Left lung (tissue), 10 donors: Measurements from ENCODE around the gene SLC6A11. TPM values are rescaled to one million over a fixed set of nuclear protein-coding genes. Genes with fewer than 3 reads are reported as not detected.

Source experiments
- ATAC-seq: fragments of 200-7000 bp; cut with Tn5 transposase; one replicate; pipeline ENCODE4 v1.9.1; 2020; ENCODE audit warnings: moderate library complexity
- DNase-seq, 4 donors: peaks; one replicate each; pipeline ENCODE4 v3.0.0-alpha.2; 2013 to 2020
- H3K27ac ChIP-seq, 2 donors: fragments of 200-600 bp; sonication (generic) in 1 of 2; one replicate each; pipeline versions ENCODE4 v1.5.0 to v1.8.0; 2020 to 2021
- H3K27me3 ChIP-seq, 2 donors: fragments of 200-600 bp; sonication (generic) in 1 of 2; one replicate each; pipeline versions ENCODE4 v1.5.0 to v1.8.0; 2020 to 2021
- H3K36me3 ChIP-seq, 2 donors: fragments of 200-600 bp; sonication (generic) in 1 of 2; one replicate each; pipeline versions ENCODE4 v1.5.0 to v1.8.0; 2020 to 2021
- H3K4me1 ChIP-seq, 2 donors: fragments of 200-600 bp; one replicate each; pipeline ENCODE4 v1.8.0; 2021
- H3K4me3 ChIP-seq, 2 donors: fragments of 200-600 bp; sonication (generic) in 1 of 2; one replicate each; pipeline versions ENCODE4 v1.5.0 to v1.8.0; 2020 to 2021; ENCODE audit warnings: mild to moderate bottlenecking in 1 of 2
- H3K9me3 ChIP-seq, 2 donors: fragments of 200-600 bp; sonication (generic) in 1 of 2; one replicate each; pipeline versions ENCODE4 v1.5.0 to v1.8.0; 2020 to 2021
- intact Hi-C, 2 donors: fragments of 100-400 bp; cut with DNase I; formaldehyde crosslinking; loops; one replicate each; pipeline versions ENCODE4 v1.11.2 to v1.14.2; 2022
- polyA plus RNA-seq, 6 donors: library from polyadenylated mRNA; unstranded; fragments of 120-200 nt; gene quantifications; one replicate each; pipeline ENCODE4 v1.2.1, GENCODE V29; 2013; ENCODE audit not compliant: insufficient read length in 6 of 6
- total RNA-seq, 2 donors: library from RNA; stranded (reverse); fragmentation: NEBNext Ultra II Directional; extraction: Animal tissue kit (Norgen Biotek cat#: 25700); gene quantifications; one replicate each; pipeline ENCODE4 v1.2.1, GENCODE V29; 2021
- TF ChIP-seq, protein P1 (sequence below), 2 donors: fragments of 200-600 bp; sonication (generic) in 1 of 2; IDR thresholded peaks; one replicate each; pipeline versions ENCODE4 v1.5.0 to v1.8.0; 2021; ENCODE audit warnings: antibody characterized with exemption in 2 of 2
- donor health status: DM: no; HTN: yes; CAD: no.
- donor health status: DM: no; HTN: no; CAD: no.

Gene SLC6A11
- total and polyA plus RNA-seq, 8 donors = 0.07 to 0.31 (median 0.18) TPM; not detected in 2

DNA sequence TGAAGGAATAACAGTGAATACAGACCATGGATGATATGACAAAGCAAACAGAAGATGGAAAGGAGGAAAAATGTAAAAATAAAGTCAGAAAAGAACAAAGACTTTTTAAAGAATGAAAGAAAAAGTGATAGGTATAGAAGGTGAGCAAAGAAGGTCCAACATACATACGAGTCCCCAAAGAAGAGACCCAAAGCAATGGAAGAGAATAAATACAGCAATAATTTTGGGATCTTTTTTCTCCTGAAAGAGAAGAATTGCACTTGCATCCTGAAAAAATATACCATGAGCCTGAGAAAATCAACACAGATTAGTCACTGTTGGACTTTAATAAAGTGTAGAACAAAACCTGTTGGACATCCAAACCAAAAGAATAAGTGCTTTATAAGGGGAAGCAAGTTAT is 91.2 kb downstream of the SLC6A11 start:
- H3K27ac ChIP-seq = no peak overlapping the region
- H3K27me3 ChIP-seq = no peaks in the 10 kb centered on the region
- H3K36me3 ChIP-seq = no peaks in the 10 kb centered on the region
- no peaks in the 10 kb centered on the region for H3K4me1 ChIP-seq
- no peak for ATAC-seq
- no peak overlapping the region for H3K4me3 ChIP-seq
- intact Hi-C loops = no loop called here
- H3K9me3 ChIP-seq = peaks cover 2 to 34% of the 10 kb centered on the region in 2 donors
- DNase-seq = no peak
- TF ChIP-seq, protein P1, sequence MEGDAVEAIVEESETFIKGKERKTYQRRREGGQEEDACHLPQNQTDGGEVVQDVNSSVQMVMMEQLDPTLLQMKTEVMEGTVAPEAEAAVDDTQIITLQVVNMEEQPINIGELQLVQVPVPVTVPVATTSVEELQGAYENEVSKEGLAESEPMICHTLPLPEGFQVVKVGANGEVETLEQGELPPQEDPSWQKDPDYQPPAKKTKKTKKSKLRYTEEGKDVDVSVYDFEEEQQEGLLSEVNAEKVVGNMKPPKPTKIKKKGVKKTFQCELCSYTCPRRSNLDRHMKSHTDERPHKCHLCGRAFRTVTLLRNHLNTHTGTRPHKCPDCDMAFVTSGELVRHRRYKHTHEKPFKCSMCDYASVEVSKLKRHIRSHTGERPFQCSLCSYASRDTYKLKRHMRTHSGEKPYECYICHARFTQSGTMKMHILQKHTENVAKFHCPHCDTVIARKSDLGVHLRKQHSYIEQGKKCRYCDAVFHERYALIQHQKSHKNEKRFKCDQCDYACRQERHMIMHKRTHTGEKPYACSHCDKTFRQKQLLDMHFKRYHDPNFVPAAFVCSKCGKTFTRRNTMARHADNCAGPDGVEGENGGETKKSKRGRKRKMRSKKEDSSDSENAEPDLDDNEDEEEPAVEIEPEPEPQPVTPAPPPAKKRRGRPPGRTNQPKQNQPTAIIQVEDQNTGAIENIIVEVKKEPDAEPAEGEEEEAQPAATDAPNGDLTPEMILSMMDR (IDR thresholded peaks at IDR 0.05) = no peak

DNA sequence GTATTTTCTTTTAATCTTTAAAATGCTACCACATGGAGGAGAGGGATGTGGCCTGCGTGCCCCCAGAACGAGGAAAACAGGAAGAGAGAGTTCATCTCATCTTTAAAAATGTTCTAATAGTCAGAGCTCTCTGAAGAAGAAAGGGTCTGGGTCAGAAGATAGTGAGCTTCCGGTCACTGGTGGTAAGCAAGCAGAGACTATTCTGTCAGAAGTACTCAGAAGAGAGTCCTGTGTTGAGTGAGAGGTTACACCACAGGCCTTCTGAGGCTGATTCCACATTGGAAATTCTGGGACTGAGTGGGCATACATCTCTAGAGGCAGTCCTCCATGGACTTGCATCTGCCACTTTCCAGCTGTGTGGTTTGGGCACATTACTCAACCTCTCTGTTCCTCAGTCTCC is 94.3 kb downstream of the SLC6A11 start:
- no peak for DNase-seq
- TF ChIP-seq, protein P1 (IDR thresholded peaks at IDR 0.05) = no peak
- intact Hi-C loops = no loop called here
- Histone ChIP-seq H3K27ac (no peak overlapping the region), H3K36me3 (no peaks in the 10 kb centered on the region), H3K27me3 (peaks cover 0 to 6% of the 10 kb centered on the region in 2 donors), H3K4me3 (no peak overlapping the region), H3K9me3 (peaks cover 2 to 34% of the 10 kb centered on the region in 2 donors), H3K4me1 (no peaks in the 10 kb centered on the region)
- ATAC-seq = no peak

DNA sequence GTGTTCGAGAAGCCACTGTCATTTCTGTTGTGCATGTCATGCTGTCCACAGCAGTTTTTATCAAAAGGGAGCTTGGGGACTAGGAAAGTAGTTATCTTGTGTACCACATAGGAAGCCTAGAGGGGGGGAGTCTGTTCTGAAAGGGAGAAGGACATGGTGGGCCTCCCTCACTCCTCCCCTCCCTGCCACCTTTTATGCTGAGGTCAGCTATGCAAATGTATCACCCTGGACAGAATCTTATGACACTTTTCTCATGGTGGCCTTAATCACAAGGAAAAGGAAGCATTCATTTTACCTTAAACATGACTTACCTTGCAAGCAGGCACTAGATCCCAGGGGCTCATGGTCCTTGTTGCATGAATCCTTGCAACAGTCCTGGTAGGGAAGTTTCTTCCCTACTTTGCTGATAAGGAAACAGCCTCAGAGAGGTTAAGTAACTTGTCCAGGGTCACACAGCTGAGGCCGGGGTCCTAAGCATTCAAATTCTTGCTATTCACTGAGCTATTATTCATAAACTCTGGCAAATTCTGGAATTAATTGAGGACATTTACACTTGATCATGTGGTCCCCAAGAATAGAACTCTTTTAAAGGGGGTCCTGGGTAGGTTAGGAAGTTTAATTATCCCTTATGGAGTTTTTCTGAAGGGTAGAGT is 95.4 kb downstream of the SLC6A11 start:
- DNase-seq (no peak), ATAC-seq (no peak)
- H3K27me3 ChIP-seq = peaks cover 0 to 17% of the 10 kb centered on the region in 2 donors
- no peak overlapping the region for H3K27ac ChIP-seq
- no peaks in the 10 kb centered on the region for H3K4me1 ChIP-seq
- peaks cover 2 to 23% of the 10 kb centered on the region in 2 donors for H3K9me3 ChIP-seq
- TF ChIP-seq, protein P1 (IDR thresholded peaks at IDR 0.05) = no peak
- H3K36me3 ChIP-seq = no peaks in the 10 kb centered on the region
- H3K4me3 ChIP-seq = no peak overlapping the region
- intact Hi-C loops = no loop called here

DNA sequence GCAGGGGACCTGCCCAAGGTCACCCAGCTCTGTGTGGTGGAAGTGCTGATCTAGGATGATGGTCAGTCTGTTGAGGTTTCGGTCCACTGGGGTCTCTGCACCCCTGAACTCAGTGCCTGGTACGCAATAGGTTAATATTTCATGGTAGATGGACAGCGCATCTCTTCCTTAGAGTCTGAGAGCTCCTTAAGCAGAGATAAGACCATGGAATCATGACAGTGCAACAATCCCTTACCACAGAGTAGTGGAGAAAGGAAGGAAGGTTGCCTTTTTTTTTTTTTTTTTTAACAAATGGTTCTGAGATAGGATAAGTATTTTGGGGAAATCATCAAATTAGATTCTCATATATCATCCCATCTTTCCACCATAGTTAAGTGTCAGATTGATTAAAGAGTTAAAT is 96.8 kb downstream of the SLC6A11 start:
- H3K9me3 ChIP-seq = peaks cover 0 to 10% of the 10 kb centered on the region in 2 donors
- no peak overlapping the region for H3K4me3 ChIP-seq
- H3K27me3 ChIP-seq = peaks cover 0 to 20% of the 10 kb centered on the region in 2 donors
- DNase-seq (no peak), ATAC-seq (no peak)
- no peaks in the 10 kb centered on the region for H3K4me1 ChIP-seq
- TF ChIP-seq, protein P1 (IDR thresholded peaks at IDR 0.05) = no peak
- H3K27ac ChIP-seq = no peak overlapping the region
- intact Hi-C loops = no loop called here
- H3K36me3 ChIP-seq = no peaks in the 10 kb centered on the region

DNA sequence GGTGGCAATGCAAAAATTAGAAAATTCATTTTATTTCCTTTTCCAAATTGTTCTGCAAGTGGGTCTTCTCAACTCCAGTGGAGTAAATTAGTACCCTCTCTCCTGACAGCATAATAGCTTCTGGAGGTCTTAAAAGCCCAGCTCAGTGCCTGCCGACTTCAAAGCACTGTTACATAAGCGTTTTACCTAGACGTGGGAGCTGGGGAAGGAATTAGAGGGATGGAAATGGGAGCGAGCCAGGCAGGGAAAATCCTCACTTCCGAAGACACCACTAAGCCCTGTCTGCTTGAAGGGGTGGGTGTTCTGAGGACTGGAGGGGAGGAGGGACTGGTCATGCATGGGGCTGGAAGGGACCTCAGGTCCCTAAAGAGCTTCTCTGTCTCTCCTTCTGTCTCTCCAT is 99.3 kb downstream of the SLC6A11 start:
- Histone ChIP-seq H3K4me3 (no peak overlapping the region), H3K27me3 (peaks cover 0 to 41% of the 10 kb centered on the region in 2 donors), H3K36me3 (no peaks in the 10 kb centered on the region), H3K4me1 (no peaks in the 10 kb centered on the region), H3K27ac (no peak overlapping the region), H3K9me3 (no peaks in the 10 kb centered on the region)
- intact Hi-C loops = no loop called here
- no peak for DNase-seq
- TF ChIP-seq, protein P1 (IDR thresholded peaks at IDR 0.05) = no peak
- no peak for ATAC-seq
